LNCAP (cell line): ENCODE results near the gene POLN.

ENCODE experiments used
- CTCF ChIP-seq: fragments of 450-650 bp; IDR thresholded peaks from 2 replicates; pipeline ENCODE4 v1.5.1; 2017; ENCODE audit warnings: mild to moderate bottlenecking

Gene POLN

GRCh38 chr4:2044542-2045517 is 197.1 kb downstream of the POLN start:
- no peak for TF ChIP-seq CTCF

GRCh38 chr4:2044119-2044485 is 197.8 kb downstream of the POLN start:
- no peak for TF ChIP-seq CTCF

- TF ChIP-seq CTCF, result no peak
Measured at GRCh38 chr4:2043396-2044118, 198.4 kb downstream of the POLN start.

GRCh38 chr4:2042947-2043395 is 198.9 kb downstream of the POLN start:
- no peak for TF ChIP-seq CTCF

- no peak for TF ChIP-seq CTCF
Measured at GRCh38 chr4:2042204-2042946, 199.5 kb downstream of the POLN start.

- TF ChIP-seq CTCF, result no peak
Measured at GRCh38 chr4:2041239-2042130, 200.4 kb downstream of the POLN start.
